HEK293 (cell line): Measurements from ENCODE around the gene SMIM43.

Experiments used
- CTCF ChIA-PET: fragments of 350-600 bp; formaldehyde crosslinking; extraction: SDS; loops from one replicate; lab custom pipeline; 2021; ENCODE audit warnings: antibody characterized with exemption; lab: Yijun Ruan, JAX
- POLR2A ChIA-PET: fragments of 300-600 bp; formaldehyde crosslinking; extraction: SDS; loops from one replicate; lab custom pipeline; 2020; ENCODE audit warnings: antibody characterized with exemption, inconsistent platforms; lab: Yijun Ruan, JAX
- H3K27ac ChIP-seq: fragments of 200-500 bp; sonication (Bioruptor generic); 2 replicates; pipeline ENCODE4 v1.5.1; 2014; ENCODE audit warnings: low read depth, low read length, control low read depth, inconsistent platforms; ENCODE audit errors: extremely low read depth
- H3K36me3 ChIP-seq, 2 experiments: fragments of 200-500 bp in 1 of 2; sonication (Bioruptor generic) in 1 of 2; 1 replicate in 1 of 2; 2 replicates in 1 of 2; pipeline ENCODE4 v1.5.1; 2014 to 2017; ENCODE audit warnings: inconsistent platforms in 2 of 2, low read length in 2 of 2; ENCODE audit not compliant: control insufficient read depth in 2 of 2, insufficient read depth in 1 of 2
- H3K4me1 ChIP-seq: fragments of 200-500 bp; sonication (Bioruptor generic); 2 replicates; pipeline ENCODE4 v1.5.1; 2014; ENCODE audit warnings: mild to moderate bottlenecking, low read length, inconsistent platforms; ENCODE audit not compliant: control insufficient read depth, insufficient read depth
- H3K4me3 ChIP-seq: 2 replicates; pipeline ENCODE4 v1.5.1; 2011; ENCODE audit warnings: low read depth, mild to moderate bottlenecking, control low read depth, low read length, moderate library complexity
- H3K9me3 ChIP-seq: fragments of 200-500 bp; sonication (Bioruptor generic); 2 replicates; pipeline ENCODE4 v1.5.1; 2014; ENCODE audit warnings: low read depth, low read length, inconsistent platforms; ENCODE audit not compliant: control insufficient read depth, insufficient read depth
- GLI2 ChIP-seq: fragments of 450-650 bp; formaldehyde crosslinking; IDR thresholded peaks from 2 replicates; pipeline ENCODE4; 2017; ENCODE audit warnings: missing biosample characterization, missing genetic modification characterization, low read depth, borderline replicate concordance
- GLI4 ChIP-seq: fragments of 450-650 bp; formaldehyde crosslinking; IDR thresholded peaks from 2 replicates; pipeline ENCODE4 v1.5.1; 2016; ENCODE audit warnings: missing biosample characterization, missing genetic modification characterization
- GLIS1 ChIP-seq: fragments of 450-650 bp; formaldehyde crosslinking; IDR thresholded peaks from 2 replicates; pipeline ENCODE4 v1.5.1; 2016; ENCODE audit warnings: missing biosample characterization, missing genetic modification characterization
- GLIS2 ChIP-seq: fragments of 450-650 bp; formaldehyde crosslinking; IDR thresholded peaks from 2 replicates; pipeline ENCODE4 v1.5.1; 2016; ENCODE audit warnings: missing biosample characterization, missing genetic modification characterization
- MYNN ChIP-seq: fragments of 450-650 bp; formaldehyde crosslinking; IDR thresholded peaks from 2 replicates; pipeline ENCODE4 v1.5.1; 2016; ENCODE audit warnings: missing biosample characterization, missing genetic modification characterization, borderline replicate concordance
- SCRT1 ChIP-seq: fragments of 450-650 bp; formaldehyde crosslinking; IDR thresholded peaks from 2 replicates; pipeline ENCODE4 v1.5.1; 2016; ENCODE audit warnings: missing biosample characterization, missing genetic modification characterization, borderline replicate concordance
- TCF7L2 ChIP-seq: IDR thresholded peaks from 2 replicates; pipeline ENCODE4 v1.6.1; 2011; ENCODE audit warnings: low read depth, mild to moderate bottlenecking, inconsistent platforms, low read length, moderate library complexity, borderline replicate concordance
- ZFP41 ChIP-seq: fragments of 450-650 bp; formaldehyde crosslinking; IDR thresholded peaks from 2 replicates; pipeline ENCODE4 v1.5.1; 2016; ENCODE audit warnings: missing biosample characterization, missing genetic modification characterization, borderline replicate concordance
- ZIC2 ChIP-seq: fragments of 450-650 bp; formaldehyde crosslinking; IDR thresholded peaks from 2 replicates; pipeline ENCODE4 v1.5.1; 2016; ENCODE audit warnings: missing biosample characterization, missing genetic modification characterization
- ZNF146 ChIP-seq: fragments of 450-650 bp; formaldehyde crosslinking; IDR thresholded peaks from 2 replicates; pipeline ENCODE4 v1.5.1; 2016; ENCODE audit warnings: missing biosample characterization, missing genetic modification characterization
- ZNF174 ChIP-seq: fragments of 450-650 bp; formaldehyde crosslinking; IDR thresholded peaks from 2 replicates; pipeline ENCODE4 v1.5.0; 2017; ENCODE audit warnings: missing biosample characterization, mild to moderate bottlenecking, missing genetic modification characterization
- ZNF19 ChIP-seq: fragments of 450-650 bp; formaldehyde crosslinking; IDR thresholded peaks from 2 replicates; pipeline ENCODE4; 2016; ENCODE audit warnings: missing biosample characterization, missing genetic modification characterization, low read depth
- ZNF335 ChIP-seq: fragments of 450-650 bp; formaldehyde crosslinking; conservative IDR thresholded peaks from 2 replicates; pipeline ENCODE4 v1.5.1; 2016; ENCODE audit warnings: missing biosample characterization, missing genetic modification characterization
- ZNF501 ChIP-seq: fragments of 450-650 bp; formaldehyde crosslinking; IDR thresholded peaks from 2 replicates; pipeline ENCODE4 v1.5.1; 2016; ENCODE audit warnings: missing biosample characterization, missing genetic modification characterization
- ZNF610 ChIP-seq: fragments of 450-650 bp; formaldehyde crosslinking; IDR thresholded peaks from 2 replicates; pipeline ENCODE4 v1.5.1; 2016; ENCODE audit warnings: missing biosample characterization, missing genetic modification characterization, borderline replicate concordance
- ZNF658 ChIP-seq: fragments of 450-650 bp; formaldehyde crosslinking; IDR thresholded peaks from 2 replicates; pipeline ENCODE4; 2016; ENCODE audit warnings: missing biosample characterization, missing genetic modification characterization
- ZNF677 ChIP-seq: fragments of 450-650 bp; IDR thresholded peaks from 2 replicates; pipeline ENCODE4 v1.5.0; 2018; ENCODE audit warnings: missing biosample characterization, mild to moderate bottlenecking, missing genetic modification characterization, moderate library complexity
- ZNF843 ChIP-seq: fragments of 450-650 bp; formaldehyde crosslinking; IDR thresholded peaks from 2 replicates; pipeline ENCODE4 v1.5.1; 2016; ENCODE audit warnings: missing biosample characterization, missing genetic modification characterization
- ZXDB ChIP-seq: fragments of 450-650 bp; formaldehyde crosslinking; IDR thresholded peaks from 2 replicates; pipeline ENCODE4 v1.5.1; 2016; ENCODE audit warnings: missing biosample characterization, missing genetic modification characterization
- TF ChIP-seq, protein P1 (sequence below): fragments of 450-650 bp; IDR thresholded peaks from 2 replicates; pipeline ENCODE4 v1.5.1; 2018; ENCODE audit warnings: missing biosample characterization, mild to moderate bottlenecking, missing genetic modification characterization
- TF ChIP-seq, protein P2 (sequence below): fragments of 450-650 bp; formaldehyde crosslinking; IDR thresholded peaks from 2 replicates; pipeline ENCODE4 v1.5.1; 2016; ENCODE audit warnings: missing biosample characterization, missing genetic modification characterization, borderline replicate concordance

The SMIM43 gene

DNA sequence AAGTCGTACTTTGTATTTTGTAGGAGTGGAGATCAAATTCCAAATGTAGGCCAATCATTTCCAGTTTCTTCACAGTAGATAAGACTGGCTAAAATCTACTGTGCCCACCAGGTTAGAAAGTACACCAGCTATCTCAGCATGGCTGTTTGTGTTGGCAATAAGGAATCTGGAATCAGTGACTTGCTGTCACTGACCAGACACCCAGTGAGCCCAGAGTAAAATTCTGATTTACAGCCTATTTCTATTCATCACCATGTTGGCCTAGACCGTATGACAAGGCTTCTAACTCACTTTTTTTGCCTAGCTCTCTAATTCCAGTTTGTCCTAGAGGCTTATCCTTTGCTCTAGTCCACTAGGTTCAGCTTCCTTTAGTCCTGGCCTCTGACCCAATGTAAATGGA is 25.4 kb downstream of the SMIM43 start:
- TF ChIP-seq ZNF610 (tag by site-specific recombination): no peak
- TF ChIP-seq ZNF146 (tag by site-specific recombination): no peak
- TF ChIP-seq, all 188 proteins: peak for 0
- ChIA-PET POLR2A (no interaction called here), CTCF (interaction anchor here (0.5 to 1.1 kb wide), 5 partner anchors 16 to 415 kb away, joined by 3 to 5 read pairs (median 3); no protein-coding TSS in a partner anchor)
- Histone ChIP-seq H3K4me1 (no peaks in the 10 kb centered on the region), H3K27ac (no peak overlapping the region), H3K36me3 (no peaks in the 10 kb centered on the region), H3K4me3 (no peak overlapping the region), H3K9me3 (no peaks in the 10 kb centered on the region)

DNA sequence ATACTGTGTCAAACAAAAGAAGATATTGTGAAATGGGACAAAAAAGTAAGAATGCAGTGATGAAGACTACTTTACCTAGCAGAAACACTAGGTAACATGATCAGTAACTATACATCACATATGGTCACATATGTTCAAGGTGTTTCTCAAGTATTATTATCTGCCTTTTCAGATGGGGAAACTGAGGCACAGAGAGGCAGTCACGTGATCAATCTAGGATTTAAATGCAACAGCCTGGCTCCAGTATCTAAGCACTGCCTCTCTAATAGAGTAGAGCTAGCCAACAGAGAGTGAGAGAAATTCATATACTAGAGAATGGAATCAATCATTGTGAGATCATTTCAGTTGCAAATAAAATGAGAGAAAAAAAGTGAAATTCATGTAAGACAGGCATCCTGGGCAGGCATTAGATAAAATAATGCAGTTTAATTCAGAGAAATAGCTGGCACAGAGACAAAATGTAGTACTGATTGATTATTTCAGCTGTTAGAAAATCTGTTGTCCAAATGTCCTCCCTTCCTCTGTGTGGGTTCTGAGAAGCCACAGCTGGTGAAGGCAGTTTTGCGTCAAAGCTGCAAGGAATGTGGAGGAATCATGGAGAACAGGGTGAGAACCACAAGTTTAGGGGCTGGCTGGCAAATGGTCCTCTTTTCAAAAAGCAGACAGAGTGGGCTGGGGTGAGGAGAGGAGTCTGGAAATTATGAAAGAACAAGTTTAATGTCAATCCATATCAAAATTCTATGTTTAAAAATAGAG is 26.0 kb downstream of the SMIM43 start:
- no peaks in the 10 kb centered on the region for H3K4me1 ChIP-seq
- H3K27ac ChIP-seq: no peak overlapping the region
- TF ChIP-seq ZNF174 (tag by site-specific recombination): no peak
- no peak for TF ChIP-seq TCF7L2
- TF ChIP-seq ZFP41 (tag by site-specific recombination): no peak
- no peak for TF ChIP-seq ZNF843 (tag by site-specific recombination)
- TF ChIP-seq GLIS1: no peak
- TF ChIP-seq, protein P1, sequence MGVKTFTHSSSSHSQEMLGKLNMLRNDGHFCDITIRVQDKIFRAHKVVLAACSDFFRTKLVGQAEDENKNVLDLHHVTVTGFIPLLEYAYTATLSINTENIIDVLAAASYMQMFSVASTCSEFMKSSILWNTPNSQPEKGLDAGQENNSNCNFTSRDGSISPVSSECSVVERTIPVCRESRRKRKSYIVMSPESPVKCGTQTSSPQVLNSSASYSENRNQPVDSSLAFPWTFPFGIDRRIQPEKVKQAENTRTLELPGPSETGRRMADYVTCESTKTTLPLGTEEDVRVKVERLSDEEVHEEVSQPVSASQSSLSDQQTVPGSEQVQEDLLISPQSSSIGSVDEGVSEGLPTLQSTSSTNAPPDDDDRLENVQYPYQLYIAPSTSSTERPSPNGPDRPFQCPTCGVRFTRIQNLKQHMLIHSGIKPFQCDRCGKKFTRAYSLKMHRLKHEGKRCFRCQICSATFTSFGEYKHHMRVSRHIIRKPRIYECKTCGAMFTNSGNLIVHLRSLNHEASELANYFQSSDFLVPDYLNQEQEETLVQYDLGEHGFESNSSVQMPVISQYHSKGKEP: no peak
- no peak for TF ChIP-seq ZXDB (tag by site-specific recombination)
- TF ChIP-seq ZNF501 (tag by site-specific recombination): no peak
- TF ChIP-seq ZNF335 (tag by site-specific recombination): no peak
- no peak for TF ChIP-seq GLI4 (tag by site-specific recombination)
- TF ChIP-seq ZNF658 (tag by site-specific recombination): no peak
- no peak for TF ChIP-seq ZNF19 (tag by site-specific recombination)
- TF ChIP-seq ZIC2 (tag by site-specific recombination): no peak
- TF ChIP-seq GLI2 (tag by site-specific recombination): no peak
- no peak for TF ChIP-seq ZNF677
- TF ChIP-seq, protein P2, sequence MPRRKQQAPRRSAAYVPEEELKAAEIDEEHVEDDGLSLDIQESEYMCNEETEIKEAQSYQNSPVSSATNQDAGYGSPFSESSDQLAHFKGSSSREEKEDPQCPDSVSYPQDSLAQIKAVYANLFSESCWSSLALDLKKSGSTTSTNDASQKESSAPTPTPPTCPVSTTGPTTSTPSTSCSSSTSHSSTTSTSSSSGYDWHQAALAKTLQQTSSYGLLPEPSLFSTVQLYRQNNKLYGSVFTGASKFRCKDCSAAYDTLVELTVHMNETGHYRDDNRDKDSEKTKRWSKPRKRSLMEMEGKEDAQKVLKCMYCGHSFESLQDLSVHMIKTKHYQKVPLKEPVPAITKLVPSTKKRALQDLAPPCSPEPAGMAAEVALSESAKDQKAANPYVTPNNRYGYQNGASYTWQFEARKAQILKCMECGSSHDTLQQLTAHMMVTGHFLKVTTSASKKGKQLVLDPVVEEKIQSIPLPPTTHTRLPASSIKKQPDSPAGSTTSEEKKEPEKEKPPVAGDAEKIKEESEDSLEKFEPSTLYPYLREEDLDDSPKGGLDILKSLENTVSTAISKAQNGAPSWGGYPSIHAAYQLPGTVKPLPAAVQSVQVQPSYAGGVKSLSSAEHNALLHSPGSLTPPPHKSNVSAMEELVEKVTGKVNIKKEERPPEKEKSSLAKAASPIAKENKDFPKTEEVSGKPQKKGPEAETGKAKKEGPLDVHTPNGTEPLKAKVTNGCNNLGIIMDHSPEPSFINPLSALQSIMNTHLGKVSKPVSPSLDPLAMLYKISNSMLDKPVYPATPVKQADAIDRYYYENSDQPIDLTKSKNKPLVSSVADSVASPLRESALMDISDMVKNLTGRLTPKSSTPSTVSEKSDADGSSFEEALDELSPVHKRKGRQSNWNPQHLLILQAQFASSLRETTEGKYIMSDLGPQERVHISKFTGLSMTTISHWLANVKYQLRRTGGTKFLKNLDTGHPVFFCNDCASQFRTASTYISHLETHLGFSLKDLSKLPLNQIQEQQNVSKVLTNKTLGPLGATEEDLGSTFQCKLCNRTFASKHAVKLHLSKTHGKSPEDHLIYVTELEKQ (tag by site-specific recombination): no peak
- no peak for TF ChIP-seq SCRT1 (tag by site-specific recombination)
- no peak for TF ChIP-seq MYNN (tag by site-specific recombination)
- TF ChIP-seq GLIS2 (tag by site-specific recombination): no peak
- POLR2A ChIA-PET: no interaction called here
- H3K36me3 ChIP-seq: no peaks in the 10 kb centered on the region
- CTCF ChIA-PET: interaction anchor here (0.5 to 1.1 kb wide), 5 partner anchors 15 to 414 kb away, joined by 3 to 5 read pairs (median 3); no protein-coding TSS in a partner anchor
- no peak overlapping the region for H3K4me3 ChIP-seq
- no peaks in the 10 kb centered on the region for H3K9me3 ChIP-seq
